ENCODE measurements around the gene TMEM151A.
"Not testable (repeated sequence)": the region's sequence is repeated elsewhere in the genome, so short reads cannot be mapped to it uniquely, and the experiment has no call there.

TMEM151A gene

DNA sequence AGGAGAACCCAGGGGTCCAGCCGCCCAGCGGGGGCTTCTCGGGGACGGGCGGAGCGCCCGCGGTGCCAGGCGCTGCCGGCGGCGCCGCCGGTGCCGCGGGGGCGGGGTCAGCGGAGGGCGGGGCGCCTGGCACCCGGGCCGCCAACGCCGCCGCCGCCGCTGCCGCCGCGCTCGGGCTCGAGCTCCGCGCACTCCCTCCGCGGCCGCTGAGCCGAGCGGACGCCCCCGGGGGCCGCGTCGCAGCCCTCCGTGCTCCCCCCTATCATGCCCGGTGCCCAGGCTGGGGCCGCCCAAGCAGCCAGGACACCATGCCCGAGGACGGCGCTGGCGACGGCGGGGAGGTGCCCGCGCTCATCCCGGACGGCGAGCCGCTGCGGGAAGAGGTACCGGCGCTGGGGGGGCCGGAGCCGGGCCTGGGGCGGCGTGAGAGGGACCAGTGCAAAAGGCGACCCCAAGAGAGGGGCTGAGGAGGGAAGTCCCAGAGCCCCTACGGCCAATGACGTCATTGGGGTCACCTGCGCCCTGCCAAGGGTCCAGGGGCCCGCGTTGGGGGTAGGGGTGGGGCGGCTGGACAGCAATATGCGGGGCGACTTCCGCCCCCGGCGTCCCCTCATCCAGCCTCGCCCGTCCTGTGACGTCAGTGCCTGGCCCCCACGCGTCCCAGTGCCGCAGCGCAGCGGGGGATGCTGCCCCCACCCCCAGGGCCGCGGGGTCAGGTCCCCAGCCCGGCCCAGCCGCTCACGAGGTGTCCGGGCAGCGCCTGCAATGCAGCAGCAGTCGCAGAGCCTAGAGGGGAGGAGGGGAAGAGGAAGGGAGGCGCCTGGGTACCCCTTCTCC lies at the start of gene TMEM151A:
TMEM151A (plus strand) TSS at position 189 of the 837 bp plus-strand sequence; CDS start at position 309, 120 bp downstream.
- DNase-seq (ENCODE audit: low read depth in 3 of 3), result no peak

DNA sequence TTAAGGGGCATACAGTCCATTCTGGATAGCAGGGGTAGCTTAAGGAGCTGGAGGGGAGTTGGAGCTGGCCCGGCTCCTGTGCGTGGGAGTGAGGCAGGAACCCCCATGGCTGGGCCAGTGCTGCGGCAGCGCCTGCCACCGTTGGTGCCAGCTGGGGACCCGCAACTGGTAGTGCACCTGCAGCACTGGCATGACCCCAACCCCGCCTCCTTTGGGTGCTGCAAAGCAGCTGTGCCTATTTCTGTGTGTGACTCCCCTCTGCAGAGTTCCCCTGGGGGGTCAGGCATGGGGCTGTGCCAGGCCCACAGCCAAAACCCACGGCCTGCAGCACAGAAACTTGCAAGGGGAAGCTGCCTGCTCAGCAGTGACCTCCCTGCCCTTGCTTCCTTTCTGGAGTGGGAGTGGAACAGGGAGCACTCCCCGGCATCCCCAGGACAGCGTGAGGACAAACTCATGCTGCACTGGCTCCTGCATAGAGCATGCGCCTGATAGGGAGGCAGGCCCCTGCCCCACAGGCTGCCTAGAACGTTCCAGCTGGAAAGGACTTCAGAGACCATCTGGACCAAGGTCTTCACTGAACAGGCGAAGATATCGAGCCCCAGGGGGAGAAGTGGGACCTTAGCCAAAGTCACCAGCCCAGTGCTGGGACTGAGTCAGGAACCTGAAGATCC lies 49.5 kb upstream of the TMEM151A start:
- no peak for DNase-seq (ENCODE audit: low read depth in 3 of 3)

DNA sequence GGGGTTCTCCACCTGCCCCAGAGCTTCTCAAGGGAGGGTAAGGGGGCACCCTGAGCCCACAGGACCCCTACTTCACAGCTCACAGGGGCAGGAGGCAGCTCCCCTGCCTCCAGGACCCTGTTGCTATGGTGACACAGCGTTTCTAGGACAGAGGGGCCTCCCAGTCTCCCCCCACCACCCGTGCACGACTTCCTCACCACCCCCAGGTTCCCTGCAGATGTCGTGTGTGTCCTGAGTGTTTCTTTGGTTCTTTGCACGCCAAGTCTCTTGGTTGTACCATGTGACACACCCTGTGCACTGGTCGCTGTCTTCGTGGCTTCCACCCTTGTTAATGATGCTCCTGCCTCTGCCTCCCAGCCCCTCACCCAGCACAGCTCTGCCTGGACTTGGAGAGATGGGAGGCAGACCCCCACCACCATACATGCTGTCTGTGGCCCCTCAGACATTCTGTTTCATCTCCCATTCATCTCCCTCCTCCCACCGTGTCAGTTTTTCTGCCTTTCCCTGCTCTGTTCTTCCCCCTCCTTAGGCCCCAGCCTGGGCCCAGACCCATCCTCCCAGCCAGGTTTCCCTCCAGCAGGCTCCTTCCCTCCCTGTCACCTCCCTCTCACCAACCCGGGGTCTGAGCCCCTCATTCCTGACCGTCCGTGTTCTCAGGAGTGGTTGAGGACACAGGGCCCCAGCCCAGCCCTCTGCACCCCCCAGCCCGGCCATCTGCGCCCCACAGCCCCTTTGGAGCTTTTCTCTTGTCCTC lies 47.7 kb upstream of the TMEM151A start:
- no peak for DNase-seq (ENCODE audit: low read depth in 3 of 3)

DNA sequence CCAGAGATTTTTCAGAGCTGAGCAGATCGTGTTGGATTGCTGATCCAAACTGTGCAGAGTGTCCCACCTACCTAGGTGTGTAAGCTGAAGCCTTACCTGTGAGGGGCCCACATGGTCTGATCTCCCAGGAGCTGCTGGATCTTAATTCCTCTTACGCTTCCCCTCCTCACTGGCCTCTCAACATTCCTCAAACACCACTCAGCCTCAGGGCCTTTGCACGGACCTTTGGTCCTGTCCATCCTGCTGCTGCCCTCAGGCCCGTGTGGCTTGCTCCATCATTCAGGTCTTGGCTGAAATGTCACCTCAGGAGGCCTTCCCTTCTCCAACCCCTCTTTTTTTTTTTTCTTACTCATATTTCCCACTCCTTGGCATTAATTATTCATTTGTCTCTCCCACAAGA lies 44.4 kb upstream of the TMEM151A start:
- DNase-seq (ENCODE audit: low read depth in 3 of 3), result no peak

DNA sequence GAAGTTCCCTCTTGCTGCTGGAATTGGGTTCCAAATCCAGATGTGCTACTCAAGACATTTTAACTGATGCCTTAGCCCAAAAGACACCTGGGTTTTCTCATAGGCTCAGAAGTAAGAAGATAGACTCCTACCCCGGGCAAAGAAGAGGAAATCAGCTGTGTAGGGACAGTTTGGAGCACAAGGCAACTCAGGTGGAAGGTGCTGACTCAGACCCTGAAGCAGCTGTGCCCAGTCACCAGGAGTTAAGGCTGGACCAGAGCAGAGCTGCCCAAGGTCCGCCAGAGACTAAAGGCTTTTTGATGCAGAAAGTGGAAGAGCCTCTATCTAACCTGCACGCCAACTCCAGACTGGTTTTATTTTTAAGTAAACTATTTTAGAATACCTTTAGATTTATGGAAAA lies 43.9 kb upstream of the TMEM151A start:
- DNase-seq (ENCODE audit: low read depth in 3 of 3), result no peak

DNA sequence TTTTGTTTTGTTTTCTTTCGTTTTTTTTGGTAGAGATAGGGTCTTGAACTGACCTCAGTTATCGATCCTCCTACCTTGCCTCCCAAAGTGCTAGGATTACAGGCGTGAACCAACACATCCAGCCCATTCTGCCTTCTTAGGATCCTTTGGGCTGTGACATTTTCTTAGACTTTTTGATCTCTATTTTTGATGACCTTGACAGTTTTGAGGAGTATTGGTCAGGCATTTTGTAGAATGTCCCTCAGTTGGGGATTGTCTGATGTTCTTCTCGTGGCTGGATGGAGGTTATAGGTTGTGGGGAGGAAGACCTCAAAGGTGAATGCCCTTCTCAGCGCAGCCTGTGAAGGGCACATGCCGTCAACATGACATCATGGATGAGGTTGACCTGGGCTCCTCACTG lies 42.8 kb upstream of the TMEM151A start:
- no peak for DNase-seq (ENCODE audit: low read depth in 3 of 3)

DNA sequence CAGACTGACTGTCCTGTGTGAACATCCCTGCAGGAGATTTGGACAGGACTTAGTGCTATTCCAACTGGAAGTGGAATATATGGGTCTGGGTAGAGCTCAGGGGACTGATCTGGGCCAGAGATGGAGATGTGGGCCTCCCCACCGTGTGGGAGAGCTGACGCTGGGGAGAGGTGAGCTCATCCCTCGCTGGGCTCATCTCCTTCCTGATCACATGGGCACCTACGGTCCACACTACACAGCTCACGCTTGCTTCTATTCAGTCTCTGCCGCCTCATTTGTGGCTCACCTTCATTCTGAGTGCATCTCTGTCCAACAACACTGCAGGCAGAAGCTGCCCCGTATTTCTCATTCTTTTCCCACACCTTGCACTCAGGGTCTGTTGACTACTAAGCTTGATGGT lies 39.9 kb upstream of the TMEM151A start:
- DNase-seq (ENCODE audit: low read depth in 3 of 3), result no peak

DNA sequence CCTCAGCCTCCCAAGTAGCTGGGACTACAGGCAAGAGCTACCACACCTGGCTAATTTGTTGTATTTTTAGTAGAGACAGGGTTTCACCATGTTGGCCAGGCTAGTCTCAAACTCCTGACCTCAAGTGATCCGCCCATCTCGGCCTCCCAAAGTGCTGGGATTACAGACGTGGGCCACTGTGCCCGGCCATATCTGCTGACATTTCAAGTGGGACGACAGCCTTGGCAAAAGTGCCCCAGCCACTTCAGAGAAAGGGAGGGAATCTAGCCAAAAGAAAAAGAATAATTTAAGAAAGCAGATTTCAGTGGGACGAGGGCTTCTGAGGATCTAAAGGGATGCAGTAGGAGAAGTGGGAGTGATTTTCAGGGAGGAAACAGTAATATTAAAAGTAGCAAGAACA lies 38.6 kb upstream of the TMEM151A start:
- DNase-seq (ENCODE audit: low read depth in 3 of 3), result not testable (repeated sequence)

DNA sequence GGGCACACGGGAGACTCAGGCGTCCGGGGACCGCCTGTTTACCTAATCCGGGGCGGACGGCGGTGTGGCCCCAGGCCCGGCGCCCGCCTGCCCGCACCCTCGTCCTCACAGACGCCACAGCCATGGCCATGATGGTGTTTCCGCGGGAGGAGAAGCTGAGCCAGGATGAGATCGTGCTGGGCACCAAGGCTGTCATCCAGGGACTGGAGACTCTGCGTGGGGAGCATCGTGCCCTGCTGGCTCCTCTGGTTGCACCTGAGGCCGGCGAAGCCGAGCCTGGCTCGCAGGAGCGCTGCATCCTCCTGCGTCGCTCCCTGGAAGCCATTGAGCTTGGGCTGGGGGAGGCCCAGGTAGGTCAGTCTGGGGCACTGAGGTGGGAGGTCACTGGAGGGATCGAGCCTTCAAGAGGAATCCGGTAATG lies 33.2 kb upstream of the TMEM151A start:
- DNase-seq (ENCODE audit: low read depth in 3 of 3), result no peak

DNA sequence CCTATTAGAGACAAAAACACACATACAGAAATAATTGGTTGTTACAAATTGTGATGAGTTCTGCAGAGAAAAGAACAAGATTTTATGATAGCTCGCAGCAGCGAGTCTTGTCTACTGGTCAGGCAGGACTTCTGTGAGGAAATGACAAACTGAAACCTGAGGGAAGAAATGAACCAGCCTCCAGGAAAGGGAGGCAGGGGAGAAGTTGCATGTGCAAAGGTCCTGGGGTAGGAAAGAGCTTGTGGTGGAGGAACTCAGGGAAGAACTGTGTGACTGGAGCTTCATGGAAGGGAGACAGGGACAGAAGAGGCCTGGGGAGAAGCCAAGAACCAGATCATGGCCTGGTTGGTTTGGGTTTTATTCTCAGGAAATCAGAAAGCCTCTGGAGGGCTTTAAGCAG lies 32.5 kb upstream of the TMEM151A start:
- no peak for DNase-seq (ENCODE audit: low read depth in 3 of 3)

DNA sequence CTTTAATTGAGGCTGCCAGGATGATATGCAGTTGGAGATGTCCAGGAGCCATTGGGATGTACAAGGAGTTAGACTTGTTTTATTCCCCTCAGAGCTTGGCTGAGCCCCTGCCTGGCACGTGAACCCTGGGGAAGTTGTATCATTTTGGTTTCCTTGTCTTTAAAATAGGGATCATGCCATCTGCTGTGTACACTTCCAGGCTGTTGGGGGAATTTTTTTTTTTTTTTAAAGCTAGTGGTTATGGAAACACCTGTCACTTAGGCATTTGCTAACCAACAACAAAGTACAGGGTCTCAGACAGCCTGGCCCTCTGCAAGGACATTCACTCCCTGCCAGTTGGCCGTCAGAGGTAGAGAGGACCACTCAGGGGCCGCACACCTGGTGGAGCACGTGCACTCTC lies 31.7 kb upstream of the TMEM151A start:
- DNase-seq (ENCODE audit: low read depth in 3 of 3), result no peak

DNA sequence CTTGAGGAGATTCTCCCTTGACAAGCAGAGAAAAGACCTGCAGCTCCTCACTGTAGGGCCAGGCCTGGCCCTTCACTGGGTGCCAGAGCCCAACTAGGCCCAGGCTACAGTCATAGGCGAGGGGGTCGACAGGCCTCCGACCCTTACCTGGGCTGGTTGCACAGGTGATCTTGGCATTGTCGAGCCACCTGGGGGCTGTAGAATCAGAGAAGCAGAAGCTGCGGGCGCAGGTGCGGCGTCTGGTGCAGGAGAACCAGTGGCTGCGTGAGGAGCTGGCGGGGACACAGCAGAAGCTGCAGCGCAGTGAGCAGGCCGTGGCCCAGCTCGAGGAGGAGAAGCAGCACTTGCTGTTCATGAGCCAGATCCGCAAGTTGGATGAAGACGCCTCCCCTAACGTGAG lies 30.1 kb upstream of the TMEM151A start:
- DNase-seq (ENCODE audit: low read depth in 3 of 3), result no peak

DNA sequence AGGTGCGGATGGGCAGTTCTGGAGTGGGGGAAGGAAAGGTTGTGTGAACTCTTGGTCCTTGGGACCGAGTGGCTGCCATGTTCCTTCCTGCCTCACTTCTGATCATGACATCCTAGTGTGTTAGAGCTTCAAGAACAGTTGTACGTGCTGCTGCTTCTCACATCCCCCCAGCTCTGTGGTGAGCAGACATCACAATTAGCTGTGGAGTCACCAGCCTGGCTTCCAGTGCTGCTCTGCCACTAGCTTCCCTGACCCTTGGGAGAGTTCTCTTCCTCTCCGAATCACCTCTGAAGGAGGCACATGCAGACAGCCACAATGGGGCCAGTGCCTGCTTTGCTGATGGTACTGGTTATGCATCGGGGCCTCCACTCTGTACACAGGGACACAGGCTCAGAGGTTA lies 29.5 kb upstream of the TMEM151A start:
- DNase-seq (ENCODE audit: low read depth in 3 of 3), result no peak

DNA sequence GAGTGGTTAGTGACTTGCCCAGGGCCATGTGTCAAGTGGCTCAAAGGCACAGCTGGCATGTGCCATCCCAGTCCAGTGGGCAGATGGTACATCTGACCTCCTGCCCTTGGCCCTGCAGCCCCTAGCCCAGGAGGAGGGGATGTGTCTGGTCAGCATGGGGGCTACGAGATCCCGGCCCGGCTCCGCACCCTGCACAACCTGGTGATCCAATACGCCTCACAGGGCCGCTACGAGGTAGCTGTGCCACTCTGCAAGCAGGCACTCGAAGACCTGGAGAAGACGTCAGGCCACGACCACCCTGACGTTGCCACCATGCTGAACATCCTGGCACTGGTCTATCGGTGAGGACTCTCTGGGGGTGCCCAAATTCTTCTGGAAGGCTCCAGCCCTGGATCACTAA lies 29.0 kb upstream of the TMEM151A start:
- no peak for DNase-seq (ENCODE audit: low read depth in 3 of 3)

DNA sequence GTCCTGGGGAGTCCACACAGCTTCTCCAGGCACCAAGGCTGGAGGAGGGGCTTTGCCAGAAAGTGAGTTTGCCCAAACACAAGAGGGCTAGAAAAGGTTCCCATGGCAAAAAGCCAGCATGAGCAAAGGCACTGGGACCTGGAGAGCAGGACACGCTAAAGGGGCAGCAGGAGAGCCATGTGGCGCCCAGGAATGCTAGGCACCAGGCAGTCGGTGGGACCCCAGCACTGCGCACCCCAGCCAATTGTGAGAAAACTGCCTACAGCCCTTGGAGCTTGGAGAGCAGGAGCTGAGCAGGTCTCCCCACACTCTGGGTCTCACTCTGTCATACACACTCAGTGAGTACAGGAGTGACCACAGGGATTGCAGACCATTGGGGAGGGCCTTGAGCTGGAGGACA lies 28.5 kb upstream of the TMEM151A start:
- DNase-seq (ENCODE audit: low read depth in 3 of 3), result no peak

DNA sequence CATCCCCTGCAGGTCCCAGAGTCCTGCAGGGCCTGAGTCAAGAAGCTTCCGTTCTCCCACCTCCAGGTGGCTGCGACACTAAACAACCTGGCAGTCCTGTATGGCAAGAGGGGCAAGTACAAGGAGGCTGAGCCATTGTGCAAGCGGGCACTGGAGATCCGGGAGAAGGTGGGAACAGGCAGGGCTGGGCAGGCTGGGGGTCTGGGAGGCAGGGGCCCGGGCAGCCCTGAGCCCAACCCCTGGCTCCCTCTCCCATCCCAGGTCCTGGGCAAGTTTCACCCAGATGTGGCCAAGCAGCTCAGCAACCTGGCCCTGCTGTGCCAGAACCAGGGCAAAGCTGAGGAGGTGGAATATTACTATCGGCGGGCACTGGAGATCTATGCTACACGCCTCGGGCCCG lies 27.9 kb upstream of the TMEM151A start:
- no peak for DNase-seq (ENCODE audit: low read depth in 3 of 3)

DNA sequence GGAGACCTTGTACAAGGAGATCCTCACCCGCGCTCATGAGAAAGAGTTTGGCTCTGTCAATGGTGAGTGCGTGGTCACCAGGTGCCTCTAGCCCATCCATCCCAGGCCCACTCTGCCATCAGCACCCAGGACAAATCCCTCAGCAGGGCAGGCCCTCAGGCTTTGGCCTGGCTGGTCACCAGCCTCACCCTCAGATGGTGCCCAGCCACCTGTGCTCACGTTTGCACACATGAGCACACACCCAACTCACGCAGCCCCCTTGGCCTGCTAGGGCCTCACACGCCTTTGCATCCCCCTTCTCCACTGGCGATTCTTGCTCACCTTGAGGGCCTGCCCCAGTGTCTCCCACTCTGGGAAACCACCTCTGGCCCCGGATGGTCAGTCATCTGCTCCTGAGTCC lies 27.3 kb upstream of the TMEM151A start:
- DNase-seq (ENCODE audit: low read depth in 3 of 3), result no peak

DNA sequence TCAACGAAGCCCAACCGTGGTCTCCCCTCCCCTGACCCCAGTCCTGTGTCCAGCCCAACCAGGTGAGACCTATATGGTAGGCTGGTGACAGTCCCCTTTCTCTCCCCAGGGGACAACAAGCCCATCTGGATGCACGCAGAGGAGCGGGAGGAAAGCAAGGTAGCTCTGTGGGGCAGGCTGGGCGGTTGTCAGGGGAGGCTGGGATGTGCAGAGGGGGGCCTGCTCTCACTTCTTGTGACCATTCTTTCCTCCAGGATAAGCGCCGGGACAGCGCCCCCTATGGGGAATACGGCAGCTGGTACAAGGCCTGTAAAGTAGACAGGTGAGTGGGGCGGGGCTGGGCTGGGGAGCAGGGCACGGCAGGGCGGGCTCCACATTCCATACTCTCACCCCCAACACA lies 26.8 kb upstream of the TMEM151A start:
- DNase-seq (ENCODE audit: low read depth in 3 of 3), result peak in 1 of 3 donors; percentile 27

DNA sequence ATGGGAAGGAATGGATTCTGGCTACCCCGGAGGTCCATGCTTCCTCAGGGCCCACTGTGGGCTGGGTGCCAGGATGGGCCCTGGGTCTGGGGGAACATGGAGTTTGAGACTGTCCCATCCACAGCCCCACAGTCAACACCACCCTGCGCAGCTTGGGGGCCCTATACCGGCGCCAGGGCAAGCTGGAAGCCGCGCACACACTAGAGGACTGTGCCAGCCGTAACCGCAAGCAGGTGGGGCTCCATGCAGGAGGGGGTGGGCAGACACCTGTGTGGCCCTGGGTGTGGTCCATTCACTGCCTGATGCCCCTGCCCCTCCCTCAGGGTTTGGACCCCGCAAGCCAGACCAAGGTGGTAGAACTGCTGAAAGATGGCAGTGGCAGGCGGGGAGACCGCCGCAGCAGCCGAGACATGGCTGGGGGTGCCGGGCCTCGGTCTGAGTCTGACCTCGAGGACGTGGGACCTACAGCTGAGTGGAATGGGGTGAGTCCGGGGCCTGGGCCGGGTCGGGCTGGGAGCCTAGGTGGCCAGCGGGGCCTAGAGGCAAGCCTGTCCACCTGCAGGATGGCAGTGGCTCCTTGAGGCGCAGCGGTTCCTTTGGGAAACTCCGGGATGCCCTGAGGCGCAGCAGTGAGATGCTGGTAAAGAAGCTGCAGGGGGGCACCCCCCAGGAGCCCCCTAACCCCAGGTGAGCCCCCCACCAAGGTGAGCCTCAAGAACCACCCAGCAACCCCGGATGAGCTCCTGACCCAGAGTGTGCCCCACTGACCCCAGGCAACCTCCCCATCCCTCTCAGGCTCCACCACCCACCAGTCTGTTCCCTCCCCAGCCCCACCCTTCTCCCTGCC lies 25.9 kb upstream of the TMEM151A start:
- DNase-seq (ENCODE audit: low read depth in 3 of 3), result no peak

DNA sequence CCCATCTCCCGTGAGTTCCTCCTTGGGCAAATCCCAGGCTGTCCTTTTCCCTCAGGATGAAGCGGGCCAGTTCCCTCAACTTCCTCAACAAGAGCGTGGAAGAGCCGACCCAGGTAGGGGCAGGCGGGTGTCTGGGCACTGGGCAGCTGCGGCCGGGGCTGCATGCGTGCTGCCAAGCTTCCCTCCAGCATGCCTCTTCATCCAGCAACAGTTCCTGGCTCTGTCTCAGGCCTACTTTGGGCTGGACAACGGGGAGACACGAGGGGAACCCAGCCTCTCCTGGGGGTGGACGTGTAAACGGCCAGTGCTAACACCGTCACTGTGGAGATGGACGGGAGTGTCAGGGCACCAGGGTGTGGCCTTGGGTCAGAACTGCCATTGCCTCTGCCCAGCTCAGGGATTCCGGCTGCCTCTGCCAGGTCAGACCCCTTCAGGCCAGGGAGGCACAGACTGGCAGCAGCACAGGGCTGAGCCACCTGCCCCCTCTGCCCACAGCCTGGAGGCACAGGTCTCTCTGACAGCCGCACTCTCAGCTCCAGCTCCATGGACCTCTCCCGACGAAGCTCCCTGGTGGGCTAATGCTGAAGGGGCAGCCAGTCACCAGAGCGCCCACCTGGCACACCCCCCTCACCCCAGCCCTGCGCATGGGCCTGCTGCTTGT lies 25.2 kb upstream of the TMEM151A start:
- DNase-seq (ENCODE audit: low read depth in 3 of 3), result no peak

DNA sequence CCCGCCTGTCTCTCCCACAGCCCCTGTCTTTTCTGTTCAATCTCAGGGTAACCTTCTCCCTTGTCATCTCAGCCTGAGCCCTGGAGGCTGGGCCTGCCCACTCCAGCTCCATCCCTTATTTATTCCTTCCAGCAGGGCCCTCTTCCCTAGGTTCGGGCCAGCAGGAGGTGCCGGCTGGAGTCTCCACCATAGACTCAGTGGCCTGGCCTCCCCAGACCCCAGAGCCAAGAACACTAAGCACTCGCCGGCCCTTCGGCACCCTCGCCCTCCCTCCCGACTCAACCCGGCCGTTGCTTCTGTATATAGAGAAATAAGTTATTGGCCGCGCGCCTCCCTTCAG lies 24.7 kb upstream of the TMEM151A start:
- no peak for DNase-seq (ENCODE audit: low read depth in 3 of 3)

All from stimulated activated CD4-positive, alpha-beta T cell treated with anti-CD3 and anti-CD28 coated beads, TNF-alpha, amount 100 ng/mL, for 48 hours (primary cell).